Esophagus muscularis mucosa (tissue), 4 donors: ENCODE results near the gene ARX. TPM values are rescaled to one million over a fixed set of nuclear protein-coding genes. Genes with fewer than 3 reads are reported as not detected.

Experiments
- DNase-seq: peaks from one replicate; pipeline ENCODE4 v3.0.0-alpha.2; 2017; ENCODE audit errors: extremely low spot score
- H3K27ac ChIP-seq, 4 donors: fragments of 200-600 bp; sonication (generic); replicated peaks in 1 of 4; 1 replicate in 3 of 4; 2 replicates in 1 of 4; pipeline ENCODE4 v1.5.1; 2016 to 2019; ENCODE audit warnings: mild to moderate bottlenecking in 1 of 4
- H3K27me3 ChIP-seq, 4 donors: fragments of 200-600 bp; sonication (generic); one replicate each; pipeline versions ENCODE4 v1.5.1 to v1.6.0; 2016 to 2019
- H3K36me3 ChIP-seq, 4 donors: fragments of 200-600 bp; sonication (generic); one replicate each; pipeline ENCODE4 v1.5.1; 2016 to 2019
- H3K4me1 ChIP-seq, 4 donors: fragments of 200-600 bp; sonication (generic); one replicate each; pipeline ENCODE4 v1.5.1; 2016 to 2019
- H3K4me3 ChIP-seq, 4 donors: fragments of 200-600 bp; sonication (generic); 1 replicate in 2 of 4; 2 replicates in 2 of 4; pipeline ENCODE4 v1.5.1; 2016 to 2019; ENCODE audit warnings: mild to moderate bottlenecking in 4 of 4, moderate library complexity in 1 of 4
- H3K9me3 ChIP-seq, 4 donors: fragments of 200-600 bp; sonication (generic); 1 replicate in 3 of 4; 2 replicates in 1 of 4; pipeline ENCODE4 v1.5.1; 2016 to 2019
- CTCF ChIP-seq, 3 experiments: fragments of 200-600 bp in 2 of 3; fragments of 450-650 bp in 1 of 3; sonication (generic) in 2 of 3; IDR thresholded peaks; one replicate each; pipeline ENCODE4 v1.5.1; 2017 to 2019; ENCODE audit warnings: antibody characterized with exemption in 3 of 3, mild to moderate bottlenecking in 2 of 3, moderate library complexity in 1 of 3
- EP300 ChIP-seq: sonication (generic); formaldehyde crosslinking; IDR thresholded peaks from one replicate; pipeline ENCODE4 v1.6.1; 2017; ENCODE audit warnings: antibody characterized with exemption
- POLR2A ChIP-seq: fragments of 450-650 bp; IDR thresholded peaks from one replicate; pipeline ENCODE4 v1.6.1; 2017; ENCODE audit warnings: antibody characterized with exemption, moderate library complexity, mild to moderate bottlenecking, low read depth
- POLR2AphosphoS5 ChIP-seq, 2 donors: sonication (generic); formaldehyde crosslinking; IDR thresholded peaks; one replicate each; pipeline ENCODE4 v1.6.1; 2017; ENCODE audit warnings: antibody characterized with exemption in 2 of 2
- WGBS: methylation state at CpG from one replicate; pipeline ENCODE4 v1.1.5; 2018; 5-methylcytosine and 5-hydroxymethylcytosine counted together
- intact Hi-C: fragments of 100-400 bp; cut with DNase I; formaldehyde crosslinking; loops from one replicate; pipeline ENCODE4 v1.15.1; 2023
- total RNA-seq, 4 donors: library from RNA; depleted of rRNA; stranded (reverse); fragments of >200 nt; gene quantifications; one replicate each; pipeline versions ENCODE4 v1.1.0 to v1.2.1, GENCODE V29; 2016

ARX gene
- total RNA-seq, 4 donors from 2014 or later, result not detected

- DNase-seq, result no peak
- no peak overlapping the region for H3K27ac ChIP-seq
- H3K4me1 ChIP-seq, result no peaks in the 10 kb centered on the region
- WGBS, result 43% methylated on average over 5 of the region's 5 CpGs
- intact Hi-C loops, result no loop called here
- H3K27me3 ChIP-seq, result no peaks in the 10 kb centered on the region
- H3K36me3 ChIP-seq, result no peaks in the 10 kb centered on the region
- TF ChIP-seq CTCF (IDR thresholded peaks at IDR 0.05) (no peak), POLR2AphosphoS5 (IDR thresholded peaks at IDR 0.05) (no peak), POLR2A (no peak), EP300 (no peak)
- no peaks in the 10 kb centered on the region for H3K9me3 ChIP-seq
- H3K4me3 ChIP-seq, result no peak overlapping the region
Observed at GRCh38 chrX:25049357-25049756, 33.6 kb upstream of the ARX start.

GRCh38 chrX:25048178-25048577 is 32.4 kb upstream of the ARX start:
- Histone ChIP-seq H3K27me3 (no peaks in the 10 kb centered on the region), H3K4me1 (no peaks in the 10 kb centered on the region), H3K4me3 (no peak overlapping the region), H3K9me3 (no peaks in the 10 kb centered on the region), H3K36me3 (no peaks in the 10 kb centered on the region), H3K27ac (no peak overlapping the region)
- 65% methylated on average over 7 of the region's 7 CpGs for WGBS
- no peak for DNase-seq
- intact Hi-C loops, result no loop called here
- TF ChIP-seq EP300 (no peak), POLR2AphosphoS5 (IDR thresholded peaks at IDR 0.05) (no peak), CTCF (IDR thresholded peaks at IDR 0.05) (no peak), POLR2A (no peak)

- 68% methylated on average over 1 of the region's 1 CpG for WGBS
- Histone ChIP-seq H3K4me1 (no peaks in the 10 kb centered on the region), H3K9me3 (no peaks in the 10 kb centered on the region), H3K36me3 (no peaks in the 10 kb centered on the region), H3K27ac (no peak overlapping the region), H3K27me3 (no peaks in the 10 kb centered on the region), H3K4me3 (no peak overlapping the region)
- TF ChIP-seq EP300 (no peak), POLR2AphosphoS5 (IDR thresholded peaks at IDR 0.05) (no peak), CTCF (IDR thresholded peaks at IDR 0.05) (no peak), POLR2A (no peak)
- intact Hi-C loops, result no loop called here
- no peak for DNase-seq
Observed at GRCh38 chrX:25043192-25043591, 27.4 kb upstream of the ARX start.

- intact Hi-C loops, result no loop called here
- WGBS, result 85% methylated on average over 5 of the region's 10 CpGs
- Histone ChIP-seq H3K27ac (no peak overlapping the region), H3K4me3 (no peak overlapping the region), H3K27me3 (no peaks in the 10 kb centered on the region), H3K36me3 (no peaks in the 10 kb centered on the region), H3K9me3 (no peaks in the 10 kb centered on the region), H3K4me1 (no peaks in the 10 kb centered on the region)
- TF ChIP-seq CTCF (IDR thresholded peaks at IDR 0.05) (no peak), POLR2A (no peak), POLR2AphosphoS5 (IDR thresholded peaks at IDR 0.05) (no peak), EP300 (no peak)
- no peak for DNase-seq
Observed at GRCh38 chrX:25039036-25039435, 23.3 kb upstream of the ARX start.

GRCh38 chrX:25034889-25035288 is 19.1 kb upstream of the ARX start:
- TF ChIP-seq POLR2A, result no peak
- no peak for TF ChIP-seq POLR2AphosphoS5 (IDR thresholded peaks at IDR 0.05)
- no peak for TF ChIP-seq EP300
- no peak for TF ChIP-seq CTCF (IDR thresholded peaks at IDR 0.05)
- intact Hi-C loops, result no loop called here
- H3K27ac ChIP-seq, result no peak overlapping the region
- H3K4me3 ChIP-seq, result no peak overlapping the region
- 88% methylated on average over 3 of the region's 3 CpGs for WGBS
- H3K4me1 ChIP-seq, result no peaks in the 10 kb centered on the region
- H3K36me3 ChIP-seq, result no peaks in the 10 kb centered on the region
- no peaks in the 10 kb centered on the region for H3K9me3 ChIP-seq
- no peak for DNase-seq
- H3K27me3 ChIP-seq, result no peaks in the 10 kb centered on the region
